Measurements from ENCODE around the gene SF3B4. TPM values are rescaled to one million over a fixed set of nuclear protein-coding genes. Genes with fewer than 3 reads are reported as not detected.
A peak's percentile ranks its signal among the peaks of the same experiment; 100 is the strongest.
"Not testable (repeated sequence)": the region's sequence is repeated elsewhere in the genome, so short reads cannot be mapped to it uniquely, and the experiment has no call there.

Gene SF3B4
- total RNA-seq, 2 experiments from 2014 or later = 67.1 to 67.6 TPM

GRCh38 chr1:149896575-149896974 is 31.0 kb downstream of the SF3B4 start:
- Mint-ChIP-seq H3K4me1 (ENCODE audit: low read depth) (peaks cover 20% of the 10 kb centered on the region), H3K4me3 (no peak overlapping the region), H3K36me3 (ENCODE audit: low read depth) (peaks cover 14% of the 10 kb centered on the region), H3K9me3 (no peaks in the 10 kb centered on the region), H3K27me3 (no peaks in the 10 kb centered on the region), H3K27ac (no peak overlapping the region)
- ChIA-PET POLR2A (interaction anchor here (2.5 kb wide), 1 partner anchor 9 kb away, joined by 34 read pairs; a partner anchor contains a TSS), CTCF (no interaction called here)
- TF ChIP-seq, protein P1, sequence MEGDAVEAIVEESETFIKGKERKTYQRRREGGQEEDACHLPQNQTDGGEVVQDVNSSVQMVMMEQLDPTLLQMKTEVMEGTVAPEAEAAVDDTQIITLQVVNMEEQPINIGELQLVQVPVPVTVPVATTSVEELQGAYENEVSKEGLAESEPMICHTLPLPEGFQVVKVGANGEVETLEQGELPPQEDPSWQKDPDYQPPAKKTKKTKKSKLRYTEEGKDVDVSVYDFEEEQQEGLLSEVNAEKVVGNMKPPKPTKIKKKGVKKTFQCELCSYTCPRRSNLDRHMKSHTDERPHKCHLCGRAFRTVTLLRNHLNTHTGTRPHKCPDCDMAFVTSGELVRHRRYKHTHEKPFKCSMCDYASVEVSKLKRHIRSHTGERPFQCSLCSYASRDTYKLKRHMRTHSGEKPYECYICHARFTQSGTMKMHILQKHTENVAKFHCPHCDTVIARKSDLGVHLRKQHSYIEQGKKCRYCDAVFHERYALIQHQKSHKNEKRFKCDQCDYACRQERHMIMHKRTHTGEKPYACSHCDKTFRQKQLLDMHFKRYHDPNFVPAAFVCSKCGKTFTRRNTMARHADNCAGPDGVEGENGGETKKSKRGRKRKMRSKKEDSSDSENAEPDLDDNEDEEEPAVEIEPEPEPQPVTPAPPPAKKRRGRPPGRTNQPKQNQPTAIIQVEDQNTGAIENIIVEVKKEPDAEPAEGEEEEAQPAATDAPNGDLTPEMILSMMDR (IDR thresholded peaks at IDR 0.05) = no peak
- ATAC-seq (no peak), DNase-seq (no peak)
- intact Hi-C loops (cut with micrococcal nuclease) = no loop called here

DNA sequence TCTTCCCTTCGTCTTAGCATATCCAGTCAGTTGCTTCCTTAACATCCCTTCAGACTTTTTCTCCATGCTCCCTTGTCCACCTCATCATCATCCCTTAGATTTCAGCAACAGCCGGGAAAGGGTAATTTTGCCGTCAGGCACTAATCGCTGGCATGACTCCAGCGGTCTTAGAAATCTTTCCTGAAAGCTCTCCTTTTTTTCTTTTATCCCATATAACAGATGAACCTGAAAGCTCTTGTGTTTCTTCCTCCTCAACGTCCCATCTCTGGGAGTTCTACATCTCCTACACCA is 38.7 kb downstream of the SF3B4 start:
- ChIA-PET POLR2A (interaction anchor here (0.6 to 6.8 kb wide), 13 partner anchors 7 to 271 kb away, joined by 3 to 325 read pairs (median 35); partner anchors contain the start of genes BOLA1, OTUD7B, SF3B4 and VPS45), CTCF (interaction anchor here (0.7 to 2.6 kb wide), 8 partner anchors 25 to 298 kb away, joined by 3 to 13 read pairs (median 3); no protein-coding TSS in a partner anchor)
- intact Hi-C loops (cut with micrococcal nuclease) = loop anchor here (2.0 kb wide), 1 partner anchor 38 kb away; the partner anchor contains the start of gene SF3B4
- no peak for DNase-seq
- H3K27ac Mint-ChIP-seq = no peak overlapping the region
- no peaks in the 10 kb centered on the region for H3K9me3 Mint-ChIP-seq
- no peak overlapping the region for H3K4me3 Mint-ChIP-seq
- TF ChIP-seq, protein P1 (IDR thresholded peaks at IDR 0.05) = no peak
- ATAC-seq = no peak
- H3K4me1 Mint-ChIP-seq (ENCODE audit: low read depth) = peaks cover 7% of the 10 kb centered on the region
- peaks cover 2% of the 10 kb centered on the region for H3K27me3 Mint-ChIP-seq
- no peaks in the 10 kb centered on the region for H3K36me3 Mint-ChIP-seq (ENCODE audit: low read depth)

DNA sequence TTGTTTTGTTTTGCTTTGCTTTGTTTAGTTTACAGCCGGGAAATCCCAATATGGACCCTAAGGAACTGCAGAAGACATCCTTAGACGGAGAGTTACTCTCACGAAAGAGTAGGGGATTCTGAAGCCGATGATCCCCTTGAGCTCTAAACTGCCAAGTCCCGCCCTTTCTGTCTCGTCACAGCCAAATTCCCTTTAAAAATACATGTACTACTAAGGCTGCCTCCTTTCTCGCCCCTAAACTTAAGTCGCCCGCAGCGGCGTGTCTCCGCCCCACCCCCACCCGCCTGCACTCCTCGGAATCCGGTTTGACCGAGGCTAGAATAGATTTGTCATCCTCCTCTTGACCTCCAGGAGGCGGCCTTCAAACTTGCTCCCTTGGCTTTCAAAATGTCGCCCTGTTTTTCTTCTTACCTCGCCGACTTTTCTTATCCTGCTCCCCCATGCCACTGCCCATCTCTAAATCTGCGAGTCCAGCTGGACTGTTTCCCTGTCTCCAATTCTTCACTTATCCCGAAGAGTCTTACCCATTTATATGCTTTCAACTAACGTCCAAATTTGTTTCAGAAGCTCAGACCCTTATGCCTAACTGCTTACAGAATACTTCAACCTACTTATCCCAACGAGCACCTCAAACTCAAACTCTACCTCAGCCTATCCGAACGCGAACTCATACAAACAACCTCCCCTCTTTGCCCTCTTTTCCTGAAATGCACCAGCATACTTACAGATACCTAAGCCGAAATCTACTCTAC is 39.2 kb downstream of the SF3B4 start:
- TF ChIP-seq, protein P1 (IDR thresholded peaks at IDR 0.05) = peak; percentile 52
- ChIA-PET POLR2A (interaction anchor here (0.6 to 6.8 kb wide), 30 partner anchors 8 to 436 kb away, joined by 3 to 325 read pairs (median 8); partner anchors contain the start of genes ANP32E, BOLA1, OTUD7B and PLEKHO1), CTCF (interaction anchor here (0.7 to 2.6 kb wide), 12 partner anchors 18 to 299 kb away, joined by 3 to 13 read pairs (median 3); partner anchors contain the start of gene VPS45)
- ATAC-seq (peak; percentile 40), DNase-seq (peak; percentile 91)
- no peak overlapping the region for H3K4me3 Mint-ChIP-seq
- no peaks in the 10 kb centered on the region for H3K9me3 Mint-ChIP-seq
- H3K36me3 Mint-ChIP-seq (ENCODE audit: low read depth) = no peaks in the 10 kb centered on the region
- intact Hi-C loops (cut with micrococcal nuclease) = loop anchor here (2.0 kb wide), 1 partner anchor 38 kb away; the partner anchor contains the start of gene SF3B4
- peaks cover 2% of the 10 kb centered on the region for H3K27me3 Mint-ChIP-seq
- H3K4me1 Mint-ChIP-seq (ENCODE audit: low read depth) = peaks cover 7% of the 10 kb centered on the region
- H3K27ac Mint-ChIP-seq = no peak overlapping the region

DNA sequence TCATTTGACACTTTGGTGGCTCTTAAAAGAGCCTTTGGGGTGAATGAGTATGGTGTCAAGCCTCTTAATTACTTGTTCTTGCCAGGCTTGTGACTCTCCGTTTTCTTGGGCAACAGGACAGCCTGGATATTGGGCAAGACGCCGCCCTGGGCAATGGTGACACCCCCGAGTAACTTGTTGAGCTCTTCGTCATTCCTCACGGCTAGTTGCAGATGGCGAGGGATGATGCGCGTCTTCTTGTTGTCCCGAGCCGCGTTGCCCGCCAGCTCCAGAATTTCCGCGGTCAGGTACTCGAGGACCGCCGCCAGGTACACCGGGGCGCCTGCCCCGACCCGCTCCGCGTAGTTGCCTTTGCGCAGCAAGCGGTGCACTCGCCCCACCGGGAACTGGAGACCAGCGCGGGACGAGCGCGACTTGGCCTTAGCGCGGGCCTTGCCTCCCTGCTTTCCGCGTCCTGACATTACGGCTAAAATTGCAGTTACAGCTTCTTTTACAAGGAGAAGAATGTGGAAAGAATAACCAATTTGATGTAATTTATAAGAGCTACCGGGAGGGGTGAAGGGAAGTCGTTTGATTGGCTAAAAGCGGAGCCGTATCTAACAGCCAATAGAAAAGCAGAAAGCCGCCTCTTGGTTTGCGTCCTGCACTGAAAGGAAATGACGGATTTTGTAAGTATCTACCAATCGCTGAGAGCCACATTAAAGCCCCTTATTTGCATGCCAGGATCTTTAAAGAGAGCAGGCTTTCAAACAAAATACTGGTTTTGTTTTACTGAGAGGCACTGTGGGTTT is 40.0 kb downstream of the SF3B4 start:
- Mint-ChIP-seq H3K9me3 (no peaks in the 10 kb centered on the region), H3K36me3 (ENCODE audit: low read depth) (no peaks in the 10 kb centered on the region), H3K27ac (no peak overlapping the region), H3K27me3 (peaks cover 2% of the 10 kb centered on the region), H3K4me1 (ENCODE audit: low read depth) (peaks cover 7% of the 10 kb centered on the region), H3K4me3 (no peak overlapping the region)
- ChIA-PET CTCF (interaction anchor here (0.7 to 2.6 kb wide), 7 partner anchors 19 to 300 kb away, joined by 3 to 13 read pairs (median 4); partner anchors contain the start of gene VPS45), POLR2A (interaction anchor here (0.7 to 6.8 kb wide), 40 partner anchors 8 to 437 kb away, joined by 3 to 325 read pairs (median 6); partner anchors contain the start of genes ANP32E, BOLA1, OTUD7B and PLEKHO1)
- peak; percentile 87 for DNase-seq
- peak; percentile 57 for ATAC-seq
- TF ChIP-seq, protein P1 (IDR thresholded peaks at IDR 0.05) = no peak
- intact Hi-C loops (cut with micrococcal nuclease) = loop anchor here (2.0 kb wide), 1 partner anchor 39 kb away; the partner anchor contains the start of gene SF3B4

DNA sequence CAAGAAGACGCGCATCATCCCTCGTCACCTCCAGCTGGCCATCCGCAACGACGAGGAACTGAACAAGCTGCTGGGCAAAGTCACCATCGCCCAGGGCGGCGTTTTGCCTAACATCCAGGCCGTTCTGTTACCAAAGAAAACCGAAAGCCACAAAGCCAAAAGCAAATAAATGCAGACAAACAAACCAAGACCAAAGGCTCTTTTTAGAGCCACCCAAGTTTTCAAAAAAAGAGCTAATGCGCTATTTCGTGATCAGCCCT is 40.5 kb downstream of the SF3B4 start:
- H3K36me3 Mint-ChIP-seq (ENCODE audit: low read depth); DNase-seq; ATAC-seq; H3K4me3 Mint-ChIP-seq; H3K27me3 Mint-ChIP-seq; H3K27ac Mint-ChIP-seq; intact Hi-C loops (cut with micrococcal nuclease); H3K9me3 Mint-ChIP-seq: not testable (repeated sequence)
- CTCF ChIA-PET = interaction anchor here (1.4 to 2.6 kb wide), 2 partner anchors 181 to 300 kb away, joined by 5 to 13 read pairs; partner anchors contain the start of gene VPS45
- POLR2A ChIA-PET = interaction anchor here (0.7 to 6.8 kb wide), 38 partner anchors 8 to 437 kb away, joined by 3 to 325 read pairs (median 6); partner anchors contain the start of genes ANP32E, BOLA1, OTUD7B and PLEKHO1
- peaks cover 11% of the 10 kb centered on the region for H3K4me1 Mint-ChIP-seq (ENCODE audit: low read depth)

Data from activated CD8-positive, alpha-beta T cell treated with anti-CD3 and anti-CD28 coated beads for 36 hours (primary cell).